Hepatocyte (in vitro differentiated cells): ENCODE measurements around the gene CDH15.

ENCODE experiments used
- EZH2 ChIP-seq: fragments of 200-600 bp; sonication (generic); IDR thresholded peaks from 2 replicates; pipeline ENCODE4 v1.6.1; 2016; ENCODE audit warnings: antibody characterized with exemption, mild to moderate bottlenecking, borderline replicate concordance
- EZH2phosphoT487 ChIP-seq: fragments of 200-600 bp; sonication (generic); IDR thresholded peaks from one replicate; pipeline ENCODE4 v1.6.1; 2018; ENCODE audit warnings: antibody characterized with exemption, mild to moderate bottlenecking, low read depth, moderate library complexity; ENCODE audit not compliant: unreplicated experiment, severe bottlenecking

DNA sequence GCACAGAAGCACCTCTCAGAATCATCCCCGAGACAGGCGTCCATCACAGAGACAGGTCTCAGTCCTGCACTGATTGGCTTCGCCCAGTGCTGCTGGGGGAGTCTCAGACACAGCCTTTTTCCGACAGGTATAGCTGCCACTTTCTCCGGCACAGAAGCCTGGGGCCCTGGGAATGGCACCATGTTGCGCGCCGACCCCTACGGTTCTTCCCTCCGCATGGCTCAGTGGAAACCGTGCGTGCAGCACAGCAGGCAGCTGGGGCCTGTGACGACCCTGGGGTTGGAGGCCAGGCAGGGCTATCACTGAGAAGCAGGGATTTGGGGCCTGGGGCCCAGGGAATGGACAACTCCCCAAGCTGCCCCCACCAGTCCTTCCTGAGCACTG lies 29.7 kb upstream of the CDH15 start:
- no peak for TF ChIP-seq EZH2phosphoT487
- TF ChIP-seq EZH2: no peak
